Measurements from ENCODE around the gene VAV2.

Gene VAV2

DNA sequence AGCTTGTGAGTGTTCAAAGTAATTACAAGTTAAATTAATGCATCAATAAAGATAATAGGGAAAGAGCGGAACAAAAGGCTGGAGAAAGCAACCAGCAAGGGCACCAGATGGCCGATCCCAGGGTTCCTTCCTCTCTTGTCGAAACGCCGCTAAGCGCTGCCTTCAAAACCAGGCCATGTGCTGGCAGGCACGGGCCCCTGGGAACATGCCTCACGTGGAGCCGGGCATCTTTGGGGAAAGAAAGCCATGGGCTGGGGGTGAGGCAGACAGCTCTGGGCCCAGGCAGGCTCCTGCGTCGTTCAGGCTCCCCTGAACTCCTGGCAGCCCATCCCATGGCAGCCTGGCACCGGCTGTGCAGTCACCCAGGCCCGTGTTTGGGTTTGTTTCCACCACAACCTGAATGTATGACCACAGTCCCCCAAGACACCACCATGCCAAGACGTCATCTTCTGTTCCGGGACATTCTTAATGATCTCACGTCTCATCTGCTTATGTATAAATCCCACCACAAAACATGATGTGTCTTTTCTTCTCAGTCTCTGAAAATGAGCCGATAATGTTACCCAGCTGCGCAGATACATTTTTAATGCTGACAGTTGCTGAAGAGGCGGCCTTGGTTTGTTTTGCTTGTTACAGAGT, 143.5 kb downstream of the VAV2 start:
- DNase-seq: no peak

DNA sequence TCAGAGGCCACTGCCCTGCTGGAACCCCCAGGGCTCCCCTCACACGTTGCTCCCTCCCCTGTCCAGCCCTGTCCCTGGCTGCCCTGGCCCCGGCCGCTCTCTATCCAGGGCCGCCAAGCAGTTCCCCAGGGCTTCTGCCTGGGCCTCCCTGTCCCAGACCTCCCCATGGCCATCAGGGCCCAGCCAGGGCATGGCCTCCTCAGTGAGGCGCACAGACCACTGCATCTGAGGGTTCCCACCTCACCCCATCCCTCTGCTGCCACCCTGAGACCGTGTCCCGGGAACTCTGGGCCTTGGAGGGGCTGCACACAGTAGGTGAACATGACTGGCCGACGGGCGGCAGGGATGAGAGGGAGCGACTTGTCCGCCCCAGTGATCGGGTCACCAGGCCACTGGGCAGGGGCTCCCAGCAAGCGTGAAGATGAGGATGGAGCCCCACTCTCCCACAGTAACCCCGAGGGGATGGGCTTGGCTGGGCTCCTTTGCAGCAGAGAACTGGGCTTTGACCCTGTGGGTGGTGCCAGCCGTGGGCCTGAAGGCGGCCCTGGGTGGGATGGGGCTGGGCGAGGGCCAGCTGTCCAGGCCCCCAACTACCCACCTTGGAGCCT, 145.5 kb downstream of the VAV2 start:
- no peak for DNase-seq

DNA sequence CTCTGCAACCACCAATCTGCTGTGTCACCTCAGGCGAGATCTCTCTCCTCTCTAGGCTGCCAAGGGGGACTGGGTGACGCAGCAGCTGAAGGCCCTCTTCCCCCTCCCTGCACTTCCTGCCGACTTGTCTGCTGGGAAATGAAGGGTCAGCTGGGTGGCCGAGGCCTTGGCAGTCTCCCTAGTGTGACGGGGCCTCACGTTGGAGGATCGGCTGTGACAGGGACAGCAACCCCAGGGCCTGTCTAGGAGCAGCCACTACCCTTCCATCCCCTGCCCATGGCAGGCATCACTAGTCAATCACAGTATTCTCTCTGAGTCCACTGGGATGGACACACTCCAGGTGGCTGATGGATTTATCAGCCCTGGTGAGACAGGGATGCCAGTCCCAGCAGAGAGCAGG, 146.7 kb downstream of the VAV2 start:
- no peak for DNase-seq

DNA sequence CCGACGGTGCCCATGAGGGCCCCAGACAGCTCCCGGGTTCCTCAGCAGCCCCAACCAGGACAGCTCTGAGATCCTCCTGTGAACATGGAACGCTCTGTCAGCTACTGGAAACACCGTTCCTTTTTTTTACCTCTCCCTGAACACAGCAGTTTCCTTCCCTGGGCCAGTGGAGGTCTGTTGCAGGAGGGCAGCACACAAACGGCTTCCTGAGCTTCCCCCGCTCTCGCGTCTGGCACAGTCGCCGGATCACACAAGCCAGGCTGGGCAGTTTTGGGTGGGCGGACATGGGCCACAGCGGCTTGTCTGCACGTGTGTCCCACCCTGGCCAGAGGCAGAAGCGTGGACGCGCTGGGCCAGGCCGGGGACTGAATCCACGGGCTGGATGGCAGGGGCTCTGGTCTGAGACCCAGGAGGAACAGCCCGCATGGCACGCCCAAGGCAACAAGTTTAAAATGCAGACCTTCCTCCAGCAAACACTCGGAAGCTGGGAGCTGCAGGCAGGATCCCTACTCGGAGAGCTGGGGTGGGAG, 147.2 kb downstream of the VAV2 start:
- no peak for DNase-seq

DNA sequence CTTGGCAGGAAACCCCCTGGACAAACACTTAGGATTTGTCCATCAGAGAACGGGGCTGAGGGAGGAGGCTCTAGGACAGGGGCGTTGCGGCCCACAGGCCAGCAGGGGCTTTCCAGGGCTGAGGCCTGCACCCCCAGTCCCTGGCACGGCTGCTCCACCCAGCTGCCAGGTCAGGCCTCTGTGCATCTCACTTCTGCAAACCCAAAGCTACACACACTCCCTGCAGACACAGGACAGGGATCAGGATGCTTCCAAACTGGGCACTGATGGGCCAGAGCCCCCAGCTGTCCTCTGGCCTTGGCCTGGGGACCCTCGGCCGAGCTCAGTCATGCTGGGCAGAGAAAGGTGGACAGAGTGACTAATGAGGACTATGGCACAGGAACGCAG, 147.7 kb downstream of the VAV2 start:
- no peak for DNase-seq

DNA sequence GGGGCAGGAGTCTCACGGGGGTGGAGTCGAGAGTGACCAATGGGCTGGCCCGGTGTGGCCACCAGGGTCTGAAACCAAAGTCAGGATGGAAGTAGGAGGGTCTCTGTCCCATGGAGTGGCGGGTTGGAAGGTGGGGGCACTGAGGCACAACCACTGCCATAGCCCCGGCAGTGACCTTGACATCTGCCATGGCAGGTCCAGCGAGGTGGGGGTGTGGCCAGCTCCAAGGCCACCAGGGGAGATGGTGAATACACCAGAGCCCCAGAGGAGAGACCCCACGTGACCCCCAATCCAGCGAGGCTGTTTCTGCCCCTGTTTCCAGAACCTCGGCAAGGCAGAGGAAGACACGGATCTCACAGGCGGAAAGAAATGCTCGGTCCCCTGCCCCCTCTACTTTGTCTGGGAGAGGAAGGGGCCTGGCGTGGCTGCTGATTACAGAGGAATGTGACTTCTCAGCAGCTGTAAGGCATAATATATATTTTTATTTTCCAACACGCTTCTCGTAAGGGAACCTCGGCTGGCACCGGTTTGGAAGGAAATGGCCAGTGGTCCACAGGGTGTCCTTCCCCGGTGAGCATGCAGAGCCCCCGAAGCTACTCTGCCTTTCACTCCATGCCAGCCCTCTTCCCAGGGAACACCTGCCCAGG, 148.2 kb downstream of the VAV2 start:
- no peak for DNase-seq

DNA sequence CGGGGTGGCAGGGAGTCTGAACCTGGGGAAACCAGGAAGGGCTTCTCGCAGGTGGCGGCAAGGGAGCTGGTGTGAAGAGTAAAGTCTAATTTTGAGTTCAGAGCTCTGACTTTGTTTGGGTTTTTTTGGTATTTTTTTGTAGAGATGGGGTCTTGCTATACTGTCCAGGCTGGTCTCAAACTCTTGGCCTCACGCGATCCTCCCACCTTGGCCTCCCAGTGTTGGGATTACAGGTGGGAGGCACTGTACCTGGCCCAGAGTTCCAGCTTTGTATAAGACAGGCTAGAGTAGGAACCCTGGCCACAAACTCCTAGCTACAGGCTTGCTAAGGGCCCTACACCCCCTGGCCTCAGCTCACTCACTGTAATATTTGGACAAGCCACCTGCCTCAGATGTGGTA, 148.9 kb downstream of the VAV2 start:
- DNase-seq: no peak

DNA sequence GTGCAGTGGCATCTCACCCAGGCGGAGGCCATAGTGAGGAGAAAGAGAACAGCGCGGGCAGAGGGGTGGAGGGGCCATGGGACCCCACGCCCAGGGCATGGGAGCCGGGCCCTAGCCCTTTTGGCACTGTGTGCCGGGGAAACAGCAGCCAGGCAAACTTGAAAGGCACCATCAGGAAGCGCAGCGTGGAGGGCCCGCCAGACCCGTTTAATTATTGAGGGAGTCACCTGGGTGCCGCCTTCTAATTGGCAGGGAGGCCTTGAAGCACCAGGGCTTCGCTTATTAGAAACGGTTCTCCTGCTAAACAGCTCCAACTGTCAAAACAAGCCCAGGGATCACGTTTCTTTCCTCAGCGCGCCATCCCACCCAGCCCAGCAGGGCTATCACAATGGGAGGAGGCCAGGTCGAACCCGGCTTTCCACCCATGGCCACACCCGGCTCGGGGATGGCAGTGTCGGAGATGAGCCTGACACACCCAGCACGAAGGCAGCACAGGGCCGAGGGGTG, 149.3 kb downstream of the VAV2 start:
- no peak for DNase-seq

DNA sequence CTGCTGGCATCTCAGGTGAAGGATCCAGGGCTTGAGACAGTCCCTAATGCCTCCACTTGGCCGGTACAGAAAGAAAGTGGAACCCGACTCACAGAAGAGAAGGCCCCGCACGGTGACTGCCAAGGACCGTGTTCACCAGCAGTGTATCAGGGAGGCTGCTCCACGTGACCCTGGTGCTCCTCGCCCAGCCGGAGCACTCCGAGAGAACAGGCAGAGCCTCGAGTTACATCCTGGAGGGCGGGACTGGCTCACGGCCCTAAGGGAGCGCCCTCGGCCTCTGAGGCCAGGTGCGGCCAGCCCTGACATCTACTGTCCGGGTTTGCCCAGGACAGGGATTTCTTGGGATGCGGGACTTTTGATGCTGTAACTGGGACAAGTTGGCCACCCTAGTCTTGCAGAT, 149.9 kb downstream of the VAV2 start:
- DNase-seq: no peak

DNA sequence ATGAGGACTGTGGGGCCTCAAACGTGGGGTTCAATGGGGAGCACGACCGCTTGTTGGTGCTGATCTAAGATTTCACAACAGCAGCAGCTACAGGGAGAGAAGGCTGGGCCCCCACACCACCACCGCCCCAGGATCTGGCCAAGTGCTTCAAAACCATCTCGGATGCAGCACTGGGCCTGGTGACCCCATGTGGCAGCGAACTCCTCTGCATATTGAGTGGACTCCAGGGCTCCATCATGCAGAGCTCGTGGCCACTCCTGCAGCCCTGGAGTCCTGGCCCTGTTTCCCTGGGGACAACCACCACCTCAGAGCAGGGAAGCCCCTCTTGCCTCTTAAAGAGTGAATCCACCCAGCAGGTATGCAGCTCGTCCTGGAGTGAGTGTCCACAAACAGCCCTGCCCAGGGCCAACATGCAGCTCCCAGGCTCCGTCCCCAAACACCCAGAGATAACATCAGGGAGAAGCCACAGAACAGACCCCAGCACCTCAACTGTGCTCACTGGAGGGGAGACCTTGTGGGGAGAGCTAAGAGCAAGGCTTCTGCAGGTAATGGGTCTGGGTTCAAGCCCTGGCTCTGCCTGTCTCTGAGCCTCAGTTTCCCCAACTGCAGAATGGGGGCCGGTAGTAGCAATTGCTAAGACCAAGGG, 150.8 kb downstream of the VAV2 start:
- DNase-seq: no peak

DNA sequence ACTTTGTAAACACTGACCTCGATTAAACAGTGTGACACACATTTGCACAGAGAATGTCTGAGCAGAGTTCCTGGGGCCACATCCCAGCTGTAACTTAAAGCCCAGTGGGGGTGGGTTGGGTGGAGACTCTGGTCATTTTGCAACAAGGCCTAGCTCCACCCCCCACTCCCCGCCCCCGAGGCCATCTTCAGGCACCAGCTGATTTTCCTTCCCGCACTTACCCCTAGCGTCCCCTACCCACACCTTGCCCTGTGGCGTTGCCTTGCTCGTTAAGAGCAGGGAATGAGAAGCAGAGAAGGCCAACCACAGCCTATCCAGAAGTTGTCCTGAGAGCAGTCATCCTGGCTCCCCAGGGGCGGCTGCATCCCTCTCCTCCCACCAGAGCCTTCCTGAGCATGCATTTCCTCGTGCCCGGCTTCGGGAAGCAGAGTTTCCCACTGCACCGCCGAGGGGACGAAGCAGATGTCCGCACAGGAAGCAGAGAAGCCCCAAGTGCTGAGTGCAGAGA, 152.2 kb downstream of the VAV2 start:
- no peak for DNase-seq

DNA sequence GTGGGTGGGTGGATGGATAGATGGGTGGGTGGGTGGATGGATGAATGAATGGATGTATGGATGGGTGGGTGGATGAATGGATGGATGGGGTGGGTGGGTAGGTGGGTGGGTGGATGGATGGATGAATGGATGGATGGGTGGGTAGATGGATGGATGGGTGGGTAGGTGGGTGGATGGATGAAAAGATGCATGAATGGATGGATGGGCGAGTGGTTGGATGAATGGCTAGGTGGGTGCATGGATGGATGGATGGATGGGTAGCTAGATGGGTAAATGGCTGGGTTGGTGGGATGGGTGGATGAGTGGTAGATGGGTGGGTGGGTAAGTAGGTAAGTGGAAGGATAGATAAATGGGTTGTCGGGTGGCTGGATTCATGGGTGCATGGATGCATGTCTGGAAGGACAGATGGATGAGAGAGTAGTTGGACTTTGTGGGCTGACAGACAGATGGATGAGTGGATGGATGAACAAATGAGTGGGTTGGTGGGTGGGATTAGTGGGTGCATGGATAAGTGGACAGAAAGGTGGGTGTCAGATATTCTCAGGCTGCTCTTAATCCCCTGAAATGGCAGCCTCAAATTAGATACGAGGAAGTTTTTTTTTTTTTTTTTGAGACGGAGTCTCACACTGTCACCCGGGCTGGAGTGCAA, 153.1 kb downstream of the VAV2 start:
- no peak for DNase-seq

DNA sequence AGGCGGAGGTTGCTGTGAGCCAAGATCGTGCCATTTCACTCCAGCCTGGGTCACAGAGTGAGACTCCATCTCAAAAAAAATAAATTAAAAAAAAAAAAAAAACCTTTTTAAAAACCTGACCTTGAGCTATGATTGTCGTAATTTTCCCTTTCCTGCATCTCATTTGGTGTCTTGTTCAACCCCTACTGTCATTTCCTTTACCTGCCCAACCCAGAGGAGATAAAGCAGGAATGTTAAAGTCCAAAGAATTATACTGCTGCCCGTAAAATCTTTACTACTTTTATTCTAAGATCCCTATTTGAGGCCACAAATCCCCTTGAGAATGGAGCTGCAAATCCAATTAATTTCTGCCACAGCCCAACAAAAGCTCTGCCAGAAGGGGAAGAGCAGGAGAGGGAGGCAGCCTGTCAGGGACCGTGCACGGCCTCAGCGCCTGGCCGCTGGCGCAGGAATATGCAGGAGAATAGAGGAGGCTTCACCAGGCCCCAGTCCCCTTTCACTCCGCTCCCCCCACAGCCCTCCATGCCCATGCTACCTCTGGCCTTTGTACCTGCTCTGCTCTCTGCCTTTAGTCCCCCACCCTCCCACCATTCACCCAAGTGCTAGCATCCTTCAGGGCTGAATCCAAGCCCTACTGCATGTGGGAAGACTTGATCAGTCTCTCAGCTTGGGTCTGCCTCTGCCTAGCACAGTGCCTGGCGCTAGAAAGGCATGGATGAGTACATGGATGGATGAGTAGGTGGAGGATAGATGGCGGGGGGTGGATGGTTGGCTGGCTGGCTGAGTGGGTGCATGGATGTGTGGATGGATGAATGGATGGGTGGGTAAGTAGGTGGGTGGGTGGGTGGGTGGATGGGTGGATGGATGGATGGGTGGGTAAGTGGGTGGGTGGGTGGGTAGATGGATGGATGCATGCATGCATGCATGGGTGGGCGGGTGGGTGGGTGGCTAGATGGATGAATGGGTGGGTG, 154.2 kb downstream of the VAV2 start:
- no peak for DNase-seq

DNA sequence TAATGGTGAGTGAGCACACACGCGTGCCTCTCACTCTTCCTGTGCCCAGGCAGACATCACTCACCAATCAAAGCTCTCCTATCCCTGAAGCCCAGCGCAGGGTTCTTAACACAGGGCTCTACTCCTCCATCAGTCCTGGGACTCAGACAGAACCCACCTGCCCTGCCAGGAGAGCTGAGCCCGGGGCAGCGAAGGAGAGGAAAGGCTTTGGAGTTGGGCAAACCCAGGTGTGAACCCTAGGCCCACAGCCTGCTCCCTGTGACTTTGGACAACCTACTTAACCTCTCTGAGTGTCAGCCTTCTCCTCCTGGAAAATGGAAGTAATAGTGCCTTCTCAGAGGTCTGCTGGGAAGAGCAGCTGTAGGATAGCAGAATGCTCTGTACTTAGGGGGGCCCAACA, 155.3 kb downstream of the VAV2 start:
- DNase-seq: no peak

DNA sequence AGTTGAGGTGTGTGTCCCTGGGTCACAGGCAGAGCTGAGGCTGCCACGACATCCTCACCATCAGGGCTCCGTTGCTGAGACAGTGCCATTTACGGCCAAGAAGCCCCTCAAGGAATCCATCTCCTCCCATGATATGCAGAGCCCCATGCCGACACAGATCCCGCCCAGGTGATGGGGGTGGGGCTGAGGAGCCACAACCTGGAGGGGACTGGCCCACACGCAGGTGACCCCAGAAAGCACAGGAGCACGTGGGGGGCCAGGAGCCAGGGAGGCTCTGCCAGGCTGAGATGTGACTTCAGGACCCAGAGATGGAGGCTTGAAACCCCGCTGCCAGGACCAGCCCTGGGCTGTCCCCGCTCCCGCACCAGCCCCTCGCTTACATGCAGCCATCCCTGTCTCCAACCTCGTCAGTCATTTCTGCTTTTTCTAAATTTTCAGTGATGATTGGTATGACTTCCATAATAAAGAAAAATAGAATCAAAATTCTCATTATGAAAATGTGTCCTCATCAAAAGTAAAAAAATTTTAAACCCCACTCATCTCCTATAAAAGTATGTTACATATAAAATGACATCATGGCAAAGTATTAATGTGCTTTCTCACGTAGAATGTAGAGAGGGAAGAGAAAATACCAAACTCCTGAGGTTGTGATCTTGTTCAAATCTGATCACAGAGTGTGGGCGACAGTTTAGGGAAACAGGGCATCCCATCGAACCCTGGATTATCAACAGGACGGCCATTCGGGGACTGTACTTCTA, 155.9 kb downstream of the VAV2 start:
- DNase-seq: no peak

DNA sequence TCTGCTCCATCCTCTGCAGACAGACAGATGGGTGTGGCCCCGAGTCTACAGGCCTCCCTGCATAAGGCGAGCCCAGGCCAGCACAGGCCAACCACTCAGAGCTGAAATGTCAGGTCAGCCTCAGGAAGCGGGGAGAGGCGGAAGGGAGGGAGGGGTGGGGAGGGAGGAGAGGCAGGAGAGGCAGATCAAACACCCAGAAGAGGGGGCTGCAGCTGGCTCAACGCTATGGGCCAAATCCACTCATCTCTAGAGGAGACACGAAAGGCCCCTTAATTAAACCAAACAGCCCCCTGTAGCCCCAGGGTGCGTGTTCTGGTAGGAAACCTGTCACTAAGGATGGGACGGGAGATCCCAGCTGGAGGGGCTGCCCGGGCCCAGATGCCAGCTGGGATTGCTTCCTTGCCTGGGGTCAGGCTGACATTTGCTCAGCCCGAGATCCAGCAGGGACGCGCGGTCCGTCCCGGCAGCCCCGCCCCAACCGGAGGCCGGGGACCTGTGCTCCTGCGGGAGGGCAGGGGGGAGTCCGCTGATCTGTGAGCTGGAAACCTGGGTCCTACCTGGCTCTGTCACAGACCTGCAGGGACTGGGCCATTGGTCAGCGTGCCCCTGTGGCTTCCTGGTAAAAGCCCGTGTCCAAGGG, 156.7 kb downstream of the VAV2 start:
- DNase-seq: no peak

DNA sequence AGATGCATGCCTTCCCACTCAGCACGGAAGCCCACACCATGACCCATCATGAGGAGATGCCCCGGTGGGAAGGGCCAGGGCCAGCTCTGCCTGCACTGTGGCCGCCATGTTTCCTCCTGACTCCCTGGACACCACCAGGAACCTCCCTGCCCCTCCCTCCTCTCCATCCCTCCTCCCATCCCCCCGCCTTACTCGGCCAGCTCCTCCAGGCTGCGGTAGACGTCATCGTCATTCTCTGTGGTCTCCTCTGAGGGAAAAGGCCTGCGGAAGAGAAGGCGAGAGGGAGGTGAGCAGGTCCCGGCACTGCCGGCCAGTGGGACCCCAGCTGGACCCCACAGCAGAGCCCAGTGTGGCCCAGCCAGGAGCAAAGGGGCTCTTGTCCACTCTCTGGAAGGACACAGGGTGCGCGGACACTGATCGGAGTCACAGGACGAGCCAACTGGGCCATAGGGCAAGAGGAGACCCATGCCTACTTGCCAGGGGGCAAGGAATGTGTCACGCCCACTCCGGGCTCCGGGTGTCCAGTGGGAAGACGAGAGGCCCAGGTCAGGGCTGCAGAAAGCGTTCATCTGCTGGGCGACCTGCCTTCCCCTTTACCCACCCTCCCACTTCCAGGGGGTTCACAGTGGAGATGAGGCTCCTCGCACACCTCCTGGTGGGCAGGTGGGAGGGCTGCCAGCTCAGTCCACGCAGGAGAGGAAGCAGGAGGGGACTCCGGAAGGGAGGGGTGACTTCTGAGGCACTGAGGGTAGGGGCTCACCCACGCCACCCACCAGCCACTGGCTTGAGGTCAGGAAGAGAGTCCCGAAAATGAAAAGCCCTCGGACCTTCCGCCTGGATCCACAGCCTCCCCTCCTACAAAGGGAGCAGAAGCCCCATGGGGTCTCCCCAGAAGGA, 157.8 kb downstream of the VAV2 start:
- no peak for DNase-seq

DNA sequence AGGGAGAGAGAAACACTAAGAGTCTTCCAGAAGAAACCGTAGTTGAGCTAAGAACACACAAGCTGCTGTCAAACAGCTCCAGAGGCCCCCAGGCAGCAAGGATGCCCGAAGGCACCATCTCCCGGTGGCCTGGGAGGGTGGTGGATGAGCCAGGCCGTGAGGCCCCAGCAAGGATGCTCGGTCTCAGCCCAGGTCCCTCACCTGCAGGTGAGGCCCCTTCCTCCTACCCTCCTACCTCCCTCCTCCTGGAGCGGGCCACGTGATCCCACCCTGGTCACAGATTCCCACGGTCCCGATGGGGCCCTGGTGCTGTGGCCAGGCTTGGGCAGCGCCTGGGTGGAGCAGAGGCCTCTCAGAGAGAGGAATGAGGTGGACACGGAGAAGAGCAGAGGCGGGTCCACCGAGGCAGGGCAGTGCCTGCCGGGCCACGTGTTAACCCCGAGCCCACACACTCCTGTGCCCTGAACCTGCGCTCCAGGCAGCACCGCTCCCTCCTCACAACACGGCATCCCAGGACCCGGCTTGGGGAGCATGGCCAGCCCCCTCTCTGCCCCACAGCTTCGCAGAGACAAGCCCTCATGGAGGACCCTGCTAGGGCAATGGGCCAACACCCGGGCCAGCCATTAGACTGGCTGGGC, 158.6 kb downstream of the VAV2 start:
- DNase-seq: no peak

DNA sequence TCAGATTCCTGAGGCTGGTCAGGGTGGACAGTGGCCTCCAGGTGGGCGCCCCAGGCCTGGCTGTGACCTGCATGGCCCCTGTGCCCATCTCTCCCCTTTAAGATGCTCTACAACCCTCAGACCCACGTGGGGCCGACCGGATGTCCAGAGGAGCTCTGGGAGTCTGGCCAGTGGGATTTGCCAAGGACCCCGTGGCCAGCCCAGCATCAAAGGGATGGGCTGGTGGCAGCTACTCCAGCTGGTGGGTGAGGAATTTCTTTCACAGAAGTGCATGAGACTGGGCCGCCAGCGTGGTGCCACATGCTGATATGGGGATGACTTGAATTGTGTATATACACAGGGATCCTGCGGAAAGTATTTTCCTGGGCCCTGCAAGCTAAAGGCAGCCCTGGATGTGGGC, 159.2 kb downstream of the VAV2 start:
- DNase-seq: no peak
